ENCODE measurements around the gene IRAK2. TPM values are rescaled to one million over a fixed set of nuclear protein-coding genes. Genes with fewer than 3 reads are reported as not detected.

IRAK2 gene
- total RNA-seq, 2 experiments from 2014 or later = 3.5 to 3.7 TPM

GRCh38 chr3:10198226-10198625, 33.5 kb downstream of the IRAK2 start:
- POLR2A ChIA-PET = interaction anchor here (1.2 to 1.9 kb wide), 3 partner anchors 7 to 26 kb away, joined by 3 to 8 read pairs (median 7); no protein-coding TSS in a partner anchor
- ATAC-seq (ENCODE audit: low read depth) (no peak), DNase-seq (no peak)
- Mint-ChIP-seq H3K4me1 (peaks cover 65% of the 10 kb centered on the region), H3K4me3 (peak overlapping the region; percentile 72), H3K36me3 (peaks cover 6% of the 10 kb centered on the region), H3K9me3 (no peaks in the 10 kb centered on the region), H3K27me3 (no peaks in the 10 kb centered on the region), H3K27ac (peak overlapping the region; percentile 96)

GRCh38 chr3:10198761-10199649, 34.3 kb downstream of the IRAK2 start:
- no peaks in the 10 kb centered on the region for H3K9me3 Mint-ChIP-seq
- H3K27ac Mint-ChIP-seq = peak overlapping the region; percentile 96
- peak; percentile 62 for DNase-seq
- H3K4me3 Mint-ChIP-seq = peak overlapping the region; percentile 72
- H3K27me3 Mint-ChIP-seq = no peaks in the 10 kb centered on the region
- peak; percentile 85 for ATAC-seq (ENCODE audit: low read depth)
- H3K4me1 Mint-ChIP-seq = peaks cover 61% of the 10 kb centered on the region
- POLR2A ChIA-PET = interaction anchor here (0.8 to 1.9 kb wide), 9 partner anchors 8 to 57 kb away, joined by 3 to 8 read pairs (median 4); partner anchors contain the start of genes TATDN2 and VHL
- peaks cover 8% of the 10 kb centered on the region for H3K36me3 Mint-ChIP-seq

GRCh38 chr3:10204921-10205320, 40.2 kb downstream of the IRAK2 start:
- H3K9me3 Mint-ChIP-seq = no peaks in the 10 kb centered on the region
- H3K27ac Mint-ChIP-seq = no peak overlapping the region
- ATAC-seq (ENCODE audit: low read depth) = no peak
- H3K4me3 Mint-ChIP-seq = no peak overlapping the region
- POLR2A ChIA-PET = interaction anchor here (0.7 to 1.2 kb wide), 2 partner anchors 16 to 63 kb away, joined by 4 to 5 read pairs; partner anchors contain the start of gene VHL
- no peaks in the 10 kb centered on the region for H3K27me3 Mint-ChIP-seq
- H3K4me1 Mint-ChIP-seq = peaks cover 21% of the 10 kb centered on the region
- peaks cover 8% of the 10 kb centered on the region for H3K36me3 Mint-ChIP-seq
- no peak for DNase-seq

- no peaks in the 10 kb centered on the region for H3K27me3 Mint-ChIP-seq
Observed at GRCh38 chr3:10205451-10206165, 40.9 kb downstream of the IRAK2 start.

GRCh38 chr3:10206166-10206511, 41.4 kb downstream of the IRAK2 start:
- no peak for DNase-seq
- no peak overlapping the region for H3K27ac Mint-ChIP-seq
- no peak overlapping the region for H3K4me3 Mint-ChIP-seq
- peaks cover 4% of the 10 kb centered on the region for H3K36me3 Mint-ChIP-seq
- no peaks in the 10 kb centered on the region for H3K27me3 Mint-ChIP-seq
- H3K9me3 Mint-ChIP-seq = no peaks in the 10 kb centered on the region
- ATAC-seq (ENCODE audit: low read depth) = no peak
- H3K4me1 Mint-ChIP-seq = peaks cover 17% of the 10 kb centered on the region
- POLR2A ChIA-PET = no interaction called here

More at GRCh38 chr3:10205451-10206165, 40.9 kb downstream of the IRAK2 start:
- ATAC-seq (ENCODE audit: low read depth) = no peak
- no peak overlapping the region for H3K27ac Mint-ChIP-seq
- POLR2A ChIA-PET = no interaction called here
- DNase-seq = no peak
- H3K36me3 Mint-ChIP-seq = peaks cover 8% of the 10 kb centered on the region
- peaks cover 22% of the 10 kb centered on the region for H3K4me1 Mint-ChIP-seq
- H3K4me3 Mint-ChIP-seq = no peak overlapping the region
- H3K9me3 Mint-ChIP-seq = no peaks in the 10 kb centered on the region

- no peak overlapping the region for H3K4me3 Mint-ChIP-seq
- peaks cover 12% of the 10 kb centered on the region for H3K36me3 Mint-ChIP-seq
- H3K27ac Mint-ChIP-seq = no peak overlapping the region
- DNase-seq (no peak), ATAC-seq (ENCODE audit: low read depth) (no peak)
- H3K4me1 Mint-ChIP-seq = peaks cover 4% of the 10 kb centered on the region
- no peaks in the 10 kb centered on the region for H3K27me3 Mint-ChIP-seq
- POLR2A ChIA-PET = interaction anchor here (0.6 to 1.1 kb wide), 2 partner anchors 7 to 54 kb away, joined by 3 to 4 read pairs; no protein-coding TSS in a partner anchor
- peaks cover 3% of the 10 kb centered on the region for H3K9me3 Mint-ChIP-seq
Observed at GRCh38 chr3:10213156-10213792, 48.6 kb downstream of the IRAK2 start.

GRCh38 chr3:10215578-10216368, 51.1 kb downstream of the IRAK2 start:
- ATAC-seq (ENCODE audit: low read depth) (no peak), DNase-seq (no peak)
- H3K27me3 Mint-ChIP-seq = no peaks in the 10 kb centered on the region
- H3K4me1 Mint-ChIP-seq = peaks cover 12% of the 10 kb centered on the region
- POLR2A ChIA-PET = no interaction called here
- H3K36me3 Mint-ChIP-seq = peaks cover 20% of the 10 kb centered on the region
- H3K9me3 Mint-ChIP-seq = peaks cover 3% of the 10 kb centered on the region
- no peak overlapping the region for H3K4me3 Mint-ChIP-seq
- H3K27ac Mint-ChIP-seq = no peak overlapping the region

GRCh38 chr3:10217359-10217758, 52.6 kb downstream of the IRAK2 start:
- H3K27me3 Mint-ChIP-seq = no peaks in the 10 kb centered on the region
- H3K27ac Mint-ChIP-seq = no peak overlapping the region
- H3K36me3 Mint-ChIP-seq = peaks cover 20% of the 10 kb centered on the region
- H3K4me1 Mint-ChIP-seq = peaks cover 22% of the 10 kb centered on the region
- peaks cover 3% of the 10 kb centered on the region for H3K9me3 Mint-ChIP-seq
- POLR2A ChIA-PET = no interaction called here
- DNase-seq (no peak), ATAC-seq (ENCODE audit: low read depth) (no peak)
- no peak overlapping the region for H3K4me3 Mint-ChIP-seq

- Mint-ChIP-seq H3K4me1 (peaks cover 39% of the 10 kb centered on the region), H3K9me3 (peaks cover 3% of the 10 kb centered on the region), H3K36me3 (peaks cover 26% of the 10 kb centered on the region), H3K4me3 (no peak overlapping the region), H3K27ac (peak overlapping the region; percentile 70), H3K27me3 (no peaks in the 10 kb centered on the region)
- ATAC-seq (ENCODE audit: low read depth) = no peak
- POLR2A ChIA-PET = interaction anchor here (1.0 to 1.8 kb wide), 3 partner anchors 7 to 194 kb away, joined by 3 to 4 read pairs (median 3); partner anchors contain the start of genes FANCD2 and TATDN2
- no peak for DNase-seq
Observed at GRCh38 chr3:10219737-10220136, 55.0 kb downstream of the IRAK2 start.

- POLR2A ChIA-PET = interaction anchor here (0.5 to 4.4 kb wide), 10 partner anchors 17 to 141 kb away, joined by 3 to 35 read pairs (median 5); partner anchors contain the start of genes BRK1, TATDN2 and VHL
- no peaks in the 10 kb centered on the region for H3K9me3 Mint-ChIP-seq
- peak overlapping the region; percentile 21 for H3K27ac Mint-ChIP-seq
- peaks cover 17% of the 10 kb centered on the region for H3K36me3 Mint-ChIP-seq
- no peaks in the 10 kb centered on the region for H3K27me3 Mint-ChIP-seq
- peak overlapping the region; percentile 46 for H3K4me3 Mint-ChIP-seq
- DNase-seq (peak; percentile 63), ATAC-seq (ENCODE audit: low read depth) (peak; percentile 73)
- H3K4me1 Mint-ChIP-seq = peaks cover 54% of the 10 kb centered on the region
Observed at GRCh38 chr3:10223676-10224639, 59.2 kb downstream of the IRAK2 start.

- ATAC-seq (ENCODE audit: low read depth) (peak; percentile 44), DNase-seq (peak; percentile 59)
- Mint-ChIP-seq H3K36me3 (peaks cover 14% of the 10 kb centered on the region), H3K27ac (peak overlapping the region; percentile 88), H3K9me3 (no peaks in the 10 kb centered on the region), H3K4me1 (peaks cover 54% of the 10 kb centered on the region), H3K4me3 (peak overlapping the region; percentile 79), H3K27me3 (no peaks in the 10 kb centered on the region)
- POLR2A ChIA-PET = interaction anchor here (0.7 to 1.6 kb wide), 3 partner anchors 12 to 26 kb away, joined by 3 to 9 read pairs (median 7); partner anchors contain the start of gene TATDN2
Observed at GRCh38 chr3:10224794-10225665, 60.3 kb downstream of the IRAK2 start.

Measured in activated naive CD8-positive, alpha-beta T cell treated with anti-CD3 and anti-CD28 coated beads, Interleukin-2, amount 10 ng/mL, durations not matched to agents 7 days and 5 days (primary cell).